ENCODE measurements around the gene TMEM219. TPM values are rescaled to one million over a fixed set of nuclear protein-coding genes. Genes with fewer than 3 reads are reported as not detected.
A peak's percentile ranks its signal among the peaks of the same experiment; 100 is the strongest.

TMEM219 gene
- total RNA-seq, 1 donor from 2014 or later = 63.2 TPM

- H3K4me1 ChIP-seq = peaks cover 52% of the 10 kb centered on the region
- no peak for DNase-seq
- peak overlapping the region; percentile 99 for H3K27ac ChIP-seq (replicated peaks)
- peaks cover 51% of the 10 kb centered on the region for H3K36me3 ChIP-seq
- no peak for TF ChIP-seq CTCF (IDR thresholded peaks at IDR 0.05; ENCODE audit: borderline replicate concordance)
- H3K27me3 ChIP-seq (ENCODE audit: low read depth) = no peaks in the 10 kb centered on the region
- intact Hi-C loops (cut with micrococcal nuclease) = no loop called here
- H3K9me3 ChIP-seq (replicated peaks) = no peaks in the 10 kb centered on the region
- H3K4me3 ChIP-seq = peak overlapping the region; percentile 98
Measured at GRCh38 chr16:29996766-29997250, 34.9 kb downstream of the TMEM219 start.

- H3K9me3 ChIP-seq (replicated peaks) = no peaks in the 10 kb centered on the region
- no peak overlapping the region for H3K4me3 ChIP-seq
- DNase-seq = no peak
- intact Hi-C loops (cut with micrococcal nuclease) = no loop called here
- H3K27ac ChIP-seq (replicated peaks) = no peak overlapping the region
- peaks cover 30% of the 10 kb centered on the region for H3K4me1 ChIP-seq
- H3K36me3 ChIP-seq = peaks cover 31% of the 10 kb centered on the region
- TF ChIP-seq CTCF (IDR thresholded peaks at IDR 0.05; ENCODE audit: borderline replicate concordance) = no peak
- no peaks in the 10 kb centered on the region for H3K27me3 ChIP-seq (ENCODE audit: low read depth)
Measured at GRCh38 chr16:29999605-30000004, 37.7 kb downstream of the TMEM219 start.

- DNase-seq = no peak
- peaks cover 31% of the 10 kb centered on the region for H3K36me3 ChIP-seq
- intact Hi-C loops (cut with micrococcal nuclease) = no loop called here
Measured at GRCh38 chr16:30000735-30001631, 39.1 kb downstream of the TMEM219 start.

GRCh38 chr16:30002614-30003346, 40.9 kb downstream of the TMEM219 start:
- H3K4me3 ChIP-seq = no peak overlapping the region
- DNase-seq = no peak
- H3K27ac ChIP-seq (replicated peaks) = no peak overlapping the region
- H3K4me1 ChIP-seq = peaks cover 9% of the 10 kb centered on the region
- TF ChIP-seq CTCF (IDR thresholded peaks at IDR 0.05; ENCODE audit: borderline replicate concordance) = no peak
- intact Hi-C loops (cut with micrococcal nuclease) = no loop called here
- H3K9me3 ChIP-seq (replicated peaks) = no peaks in the 10 kb centered on the region
- no peaks in the 10 kb centered on the region for H3K27me3 ChIP-seq (ENCODE audit: low read depth)
- H3K36me3 ChIP-seq = peaks cover 27% of the 10 kb centered on the region

More at GRCh38 chr16:30000735-30001631, 39.1 kb downstream of the TMEM219 start:
- H3K9me3 ChIP-seq (replicated peaks) = no peaks in the 10 kb centered on the region
- TF ChIP-seq CTCF (IDR thresholded peaks at IDR 0.05; ENCODE audit: borderline replicate concordance) = no peak
- no peaks in the 10 kb centered on the region for H3K27me3 ChIP-seq (ENCODE audit: low read depth)
- H3K4me3 ChIP-seq = no peak overlapping the region
- peaks cover 26% of the 10 kb centered on the region for H3K4me1 ChIP-seq
- H3K27ac ChIP-seq (replicated peaks) = no peak overlapping the region

- intact Hi-C loops (cut with micrococcal nuclease) = no loop called here
- H3K9me3 ChIP-seq (replicated peaks) = no peaks in the 10 kb centered on the region
- H3K4me1 ChIP-seq = peaks cover 9% of the 10 kb centered on the region
- TF ChIP-seq CTCF (IDR thresholded peaks at IDR 0.05; ENCODE audit: borderline replicate concordance) = no peak
- DNase-seq = no peak
- peaks cover 19% of the 10 kb centered on the region for H3K36me3 ChIP-seq
- peaks cover 10% of the 10 kb centered on the region for H3K27me3 ChIP-seq (ENCODE audit: low read depth)
- no peak overlapping the region for H3K4me3 ChIP-seq
- no peak overlapping the region for H3K27ac ChIP-seq (replicated peaks)
Measured at GRCh38 chr16:30003670-30004423, 42.0 kb downstream of the TMEM219 start.

All from left ventricle myocardium inferior (tissue), 1 donor.